A549 (cell line): ENCODE data around the gene OPCML. TPM values are rescaled to one million over a fixed set of nuclear protein-coding genes. Genes with fewer than 3 reads are reported as not detected.

Experiments
- ATAC-seq, 2 experiments: fragments of 200-7000 bp in 1 of 2; fragments of >200 bp in 1 of 2; cut with Nextera tagmentation in 1 of 2; cut with Tn5 transposase in 1 of 2; 3 replicates each; pipeline versions ENCODE4 v1.8.0 to v1.9.1; 2018 to 2020; ENCODE audit warnings: mild to moderate bottlenecking in 1 of 2, moderate library complexity in 1 of 2
- CTCF ChIA-PET: fragments of 300-600 bp; sonication (Branson Sonifier 250); formaldehyde crosslinking; extraction: SDS; loops from one replicate; lab custom pipeline; 2021; ENCODE audit warnings: antibody characterized with exemption, inconsistent platforms; lab: Yijun Ruan, JAX
- POLR2A ChIA-PET: fragments of 350-600 bp; formaldehyde crosslinking; extraction: SDS; loops from one replicate; lab custom pipeline; 2021; ENCODE audit warnings: antibody characterized with exemption, inconsistent platforms; lab: Yijun Ruan, JAX
- DNase-seq, 2 experiments: peaks; one replicate each; pipeline versions ENCODE4 v3.0.0 to v3.0.0-alpha.2; 2011 to 2016; ENCODE audit warnings: low read depth in 1 of 2, low spot score in 1 of 2
- FAIRE-seq: peaks from 2 replicates; lab custom pipeline; 2011; peaks lifted over from hg19 to GRCh38; lab: Jason Lieb, UNC
- H3K27ac ChIP-seq, 2 experiments: fragments of >200 bp; sonication (Bioruptor Twin); formaldehyde crosslinking; 3 replicates each; pipeline ENCODE4 v1.5.1; 2016 to 2017
- H3K4me1 ChIP-seq: fragments of >200 bp; sonication (Bioruptor Twin); formaldehyde crosslinking; 3 replicates; pipeline ENCODE4 v1.6.1; 2016
- H3K4me2 ChIP-seq: fragments of >200 bp; sonication (Bioruptor Twin); formaldehyde crosslinking; 3 replicates; pipeline ENCODE4 v1.6.1; 2016
- H3K4me3 ChIP-seq: fragments of >200 bp; sonication (Bioruptor Twin); formaldehyde crosslinking; 3 replicates; pipeline ENCODE4 v1.5.1; 2016
- H3K9me3 ChIP-seq: fragments of >200 bp; sonication (Bioruptor Twin); formaldehyde crosslinking; 3 replicates; pipeline ENCODE4 v1.6.1; 2016
- BCL3 ChIP-seq: fragments of >200 bp; sonication (Bioruptor Twin); formaldehyde crosslinking; IDR thresholded peaks from 3 replicates; pipeline ENCODE4 v1.6.1; 2016
- CHD2 ChIP-seq: fragments of 150-350 bp; IDR thresholded peaks from 2 replicates; pipeline ENCODE4 v1.6.1; 2014; ENCODE audit warnings: low read length; ENCODE audit not compliant: partially characterized antibody
- EHMT2 ChIP-seq: fragments of 200-600 bp; sonication (generic); IDR thresholded peaks from 2 replicates; pipeline ENCODE4 v1.6.1; 2016; ENCODE audit warnings: antibody characterized with exemption, low read depth, mild to moderate bottlenecking, moderate library complexity
- ELK1 ChIP-seq: fragments of 150-350 bp; IDR thresholded peaks from 2 replicates; pipeline ENCODE4 v1.6.1; 2014; ENCODE audit warnings: low read depth, mild to moderate bottlenecking, low read length
- FOSL2 ChIP-seq, 2 experiments: fragments of 450-650 bp in 1 of 2; fragments of >200 bp in 1 of 2; sonication (Bioruptor Twin) in 1 of 2; formaldehyde crosslinking; IDR thresholded peaks; 2 replicates each; pipeline versions ENCODE4 v1.5.0 to v1.6.1; 2016 to 2020; ENCODE audit warnings: mild to moderate bottlenecking in 1 of 2, moderate library complexity in 1 of 2
- FOXS1 ChIP-seq: fragments of 250-450 bp; sonication (Bioruptor Pico); IDR thresholded peaks from 2 replicates; pipeline ENCODE4 v1.5.0; 2020; ENCODE audit warnings: mild to moderate bottlenecking, moderate library complexity
- GATA3 ChIP-seq: IDR thresholded peaks from 2 replicates; pipeline ENCODE4 v1.6.1; 2012; ENCODE audit warnings: borderline replicate concordance
- HDAC2 ChIP-seq: fragments of 200-600 bp; sonication (generic); IDR thresholded peaks from 2 replicates; pipeline ENCODE4 v1.6.1; 2016
- HOXA7 ChIP-seq: fragments of 250-450 bp; sonication (Bioruptor Pico); IDR thresholded peaks from 2 replicates; pipeline ENCODE4 v1.5.0; 2020; ENCODE audit warnings: mild to moderate bottlenecking, moderate library complexity
- HOXB13 ChIP-seq: fragments of 250-450 bp; sonication (Bioruptor Pico); IDR thresholded peaks from 2 replicates; pipeline ENCODE4 v1.5.0; 2020; ENCODE audit warnings: low read depth, mild to moderate bottlenecking, moderate library complexity
- KDM1A ChIP-seq: fragments of 200-600 bp; sonication (generic); IDR thresholded peaks from 2 replicates; pipeline ENCODE4 v1.6.1; 2016; ENCODE audit warnings: low read depth, mild to moderate bottlenecking
- MAFK ChIP-seq: fragments of 450-650 bp; IDR thresholded peaks from 2 replicates; pipeline ENCODE4 v1.6.1; 2014; ENCODE audit not compliant: partially characterized antibody
- POLR2A ChIP-seq: IDR thresholded peaks from 2 replicates; pipeline ENCODE4 v1.6.1; 2012; ENCODE audit warnings: mild to moderate bottlenecking, low read length
- SMC3 ChIP-seq: fragments of >200 bp; sonication (Bioruptor Twin); formaldehyde crosslinking; IDR thresholded peaks from 3 replicates; pipeline ENCODE4 v1.6.1; 2018; ENCODE audit warnings: inconsistent platforms
- TFCP2L1 ChIP-seq: fragments of 250-450 bp; sonication (Bioruptor Pico); IDR thresholded peaks from 2 replicates; pipeline ENCODE4 v1.5.0; 2021; ENCODE audit warnings: mild to moderate bottlenecking
- TP53 ChIP-seq: fragments of 250-450 bp; sonication (Bioruptor Pico); IDR thresholded peaks from 2 replicates; pipeline ENCODE4 v1.5.0; 2021; ENCODE audit warnings: mild to moderate bottlenecking, moderate library complexity
- ZC3H11A ChIP-seq: fragments of 450-650 bp; IDR thresholded peaks from 2 replicates; pipeline ENCODE4 v1.6.1; 2014; ENCODE audit warnings: antibody characterized with exemption, mild to moderate bottlenecking
- WGBS: methylation state at CpG from one replicate; pipeline ENCODE4 v1.1.6; 2017; ENCODE audit errors: missing lambda C conversion rate; 5-methylcytosine and 5-hydroxymethylcytosine counted together
- polyA plus RNA-seq, 4 experiments: library from polyadenylated mRNA; depleted of rRNA in 3 of 4; stranded (reverse); fragments of >200 nt; fragmentation: RNase III in 1 of 4; extraction: RNeasy Plus Mini Kit Qiagen cat#74134 plus additional on column Dnase treatment in 1 of 4; gene quantifications; 2 replicates in 3 of 4; 3 replicates in 1 of 4; pipeline ENCODE4 v1.2.3, GENCODE V29; 2011 to 2017

Gene OPCML
- polyA plus RNA-seq, 2 of the 4 experiments (the other 2 are of a cell fraction) = not detected

GRCh38 chr11:133041928-133042882, 490.1 kb downstream of the OPCML start:
- TF ChIP-seq GATA3 = no peak
- TF ChIP-seq POLR2A = no peak
- ATAC-seq (no peak), FAIRE-seq (no peak), DNase-seq (no peak)
- ChIA-PET CTCF (no interaction called here), POLR2A (no interaction called here)
- no peak overlapping the region for H3K27ac ChIP-seq
- H3K4me1 ChIP-seq = no peaks in the 10 kb centered on the region
- WGBS = 23% methylated on average over 19 of the region's 29 CpGs
- H3K4me2 ChIP-seq = no peak overlapping the region
- no peak overlapping the region for H3K4me3 ChIP-seq
- H3K9me3 ChIP-seq = no peaks in the 10 kb centered on the region

- WGBS = 20% methylated on average over 4 of the region's 4 CpGs
Observed at GRCh38 chr11:133041181-133041580, 491.1 kb downstream of the OPCML start.

GRCh38 chr11:133040289-133040900, 491.9 kb downstream of the OPCML start:
- no peaks in the 10 kb centered on the region for H3K9me3 ChIP-seq
- no peak for TF ChIP-seq ELK1
- no peak for TF ChIP-seq BCL3
- TF ChIP-seq TP53 (CRISPR knock-in tag) = no peak
- no peak for TF ChIP-seq HDAC2
- no peak for TF ChIP-seq ZC3H11A
- TF ChIP-seq TFCP2L1 = no peak
- TF ChIP-seq SMC3 = no peak
- TF ChIP-seq POLR2A = no peak
- TF ChIP-seq EHMT2 = no peak
- TF ChIP-seq MAFK = no peak
- TF ChIP-seq FOSL2 (IDR thresholded peaks at IDR 0.05) = no peak
- no peak for TF ChIP-seq FOSL2 (CRISPR knock-in tag; IDR thresholded peaks at IDR 0.05)
- no peak for TF ChIP-seq KDM1A
- TF ChIP-seq HOXB13 (CRISPR knock-in tag) = no peak
- TF ChIP-seq HOXA7 (CRISPR knock-in tag) = no peak
- TF ChIP-seq FOXS1 (CRISPR knock-in tag) = no peak
- TF ChIP-seq, all 56 proteins: peak for 0
- ChIA-PET CTCF (no interaction called here), POLR2A (no interaction called here)
- WGBS = under 1% methylated on average over 8 of the region's 8 CpGs
- Histone ChIP-seq H3K4me2 (no peak overlapping the region), H3K27ac (no peak overlapping the region), H3K4me1 (no peaks in the 10 kb centered on the region), H3K4me3 (no peak overlapping the region)
- no peak for FAIRE-seq
- ATAC-seq = no peak
- no peak for DNase-seq

More at GRCh38 chr11:133041181-133041580, 491.1 kb downstream of the OPCML start:
- Histone ChIP-seq H3K4me3 (no peak overlapping the region), H3K4me2 (no peak overlapping the region)
- no peak for TF ChIP-seq CHD2
- TF ChIP-seq, all 56 proteins: peak for 0
- no peaks in the 10 kb centered on the region for H3K9me3 ChIP-seq
- POLR2A ChIA-PET = no interaction called here
- no peaks in the 10 kb centered on the region for H3K4me1 ChIP-seq
- DNase-seq (no peak), ATAC-seq (no peak), FAIRE-seq (no peak)
- no peak overlapping the region for H3K27ac ChIP-seq
- CTCF ChIA-PET = interaction anchor here (0.6 kb wide), 1 partner anchor 797 kb away, joined by 3 read pairs; no protein-coding TSS in a partner anchor
